GM10266 (cell line): ENCODE measurements around the gene TRAF3IP1.

Source experiments
- DNase-seq: peaks from one replicate; pipeline ENCODE4 v3.0.0; 2012; ENCODE audit errors: extremely low spot score
- TF ChIP-seq, protein P1 (sequence below): IDR thresholded peaks from 2 replicates; pipeline ENCODE4 v1.5.1; 2012; ENCODE audit warnings: mild to moderate bottlenecking, low read depth; ENCODE audit not compliant: control insufficient read depth, insufficient read depth; ENCODE audit errors: missing control alignments

The TRAF3IP1 gene

DNA sequence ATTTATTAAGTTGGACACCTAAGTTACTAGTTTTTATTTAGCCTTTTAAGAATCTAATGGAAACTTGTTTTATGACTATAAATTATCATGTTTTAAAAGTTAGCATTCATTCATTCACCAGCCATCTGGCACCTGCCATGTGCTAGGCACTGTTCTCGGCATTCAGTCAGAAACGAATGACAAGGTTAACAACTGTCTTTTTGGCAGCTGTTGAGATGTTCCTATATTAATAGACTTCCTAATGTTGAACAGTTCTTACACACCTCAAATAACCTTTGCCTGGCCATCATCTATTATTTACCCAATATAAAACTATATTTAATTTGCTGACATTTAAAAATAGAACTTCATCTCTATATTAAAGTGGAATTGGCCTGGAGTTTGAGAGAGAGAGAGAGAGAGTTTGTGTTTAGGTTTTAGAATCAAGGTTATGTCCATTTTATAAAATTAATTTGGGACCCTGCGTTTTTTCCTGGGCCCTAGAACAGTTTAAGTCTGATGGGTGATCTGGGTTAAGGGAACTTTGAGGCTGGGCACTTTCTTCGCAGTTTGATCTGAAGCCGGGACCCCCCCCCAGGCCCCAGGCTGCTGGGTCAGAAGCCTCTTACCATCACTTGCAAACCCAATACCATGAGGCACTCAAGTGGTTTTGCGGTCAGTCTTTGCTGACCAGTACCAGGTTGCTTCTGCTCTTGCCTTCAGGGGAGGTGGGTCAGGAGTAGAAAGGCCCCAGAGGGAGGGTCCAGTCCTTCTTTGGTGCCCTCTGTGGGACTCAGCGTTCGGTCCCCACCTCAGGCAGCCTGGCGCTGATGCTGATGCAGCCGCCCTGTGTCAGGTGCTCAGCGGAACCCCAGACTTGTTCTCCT, 58.1 kb downstream of the TRAF3IP1 start:
- TF ChIP-seq, protein P1, sequence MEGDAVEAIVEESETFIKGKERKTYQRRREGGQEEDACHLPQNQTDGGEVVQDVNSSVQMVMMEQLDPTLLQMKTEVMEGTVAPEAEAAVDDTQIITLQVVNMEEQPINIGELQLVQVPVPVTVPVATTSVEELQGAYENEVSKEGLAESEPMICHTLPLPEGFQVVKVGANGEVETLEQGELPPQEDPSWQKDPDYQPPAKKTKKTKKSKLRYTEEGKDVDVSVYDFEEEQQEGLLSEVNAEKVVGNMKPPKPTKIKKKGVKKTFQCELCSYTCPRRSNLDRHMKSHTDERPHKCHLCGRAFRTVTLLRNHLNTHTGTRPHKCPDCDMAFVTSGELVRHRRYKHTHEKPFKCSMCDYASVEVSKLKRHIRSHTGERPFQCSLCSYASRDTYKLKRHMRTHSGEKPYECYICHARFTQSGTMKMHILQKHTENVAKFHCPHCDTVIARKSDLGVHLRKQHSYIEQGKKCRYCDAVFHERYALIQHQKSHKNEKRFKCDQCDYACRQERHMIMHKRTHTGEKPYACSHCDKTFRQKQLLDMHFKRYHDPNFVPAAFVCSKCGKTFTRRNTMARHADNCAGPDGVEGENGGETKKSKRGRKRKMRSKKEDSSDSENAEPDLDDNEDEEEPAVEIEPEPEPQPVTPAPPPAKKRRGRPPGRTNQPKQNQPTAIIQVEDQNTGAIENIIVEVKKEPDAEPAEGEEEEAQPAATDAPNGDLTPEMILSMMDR: no peak
- DNase-seq: no peak

DNA sequence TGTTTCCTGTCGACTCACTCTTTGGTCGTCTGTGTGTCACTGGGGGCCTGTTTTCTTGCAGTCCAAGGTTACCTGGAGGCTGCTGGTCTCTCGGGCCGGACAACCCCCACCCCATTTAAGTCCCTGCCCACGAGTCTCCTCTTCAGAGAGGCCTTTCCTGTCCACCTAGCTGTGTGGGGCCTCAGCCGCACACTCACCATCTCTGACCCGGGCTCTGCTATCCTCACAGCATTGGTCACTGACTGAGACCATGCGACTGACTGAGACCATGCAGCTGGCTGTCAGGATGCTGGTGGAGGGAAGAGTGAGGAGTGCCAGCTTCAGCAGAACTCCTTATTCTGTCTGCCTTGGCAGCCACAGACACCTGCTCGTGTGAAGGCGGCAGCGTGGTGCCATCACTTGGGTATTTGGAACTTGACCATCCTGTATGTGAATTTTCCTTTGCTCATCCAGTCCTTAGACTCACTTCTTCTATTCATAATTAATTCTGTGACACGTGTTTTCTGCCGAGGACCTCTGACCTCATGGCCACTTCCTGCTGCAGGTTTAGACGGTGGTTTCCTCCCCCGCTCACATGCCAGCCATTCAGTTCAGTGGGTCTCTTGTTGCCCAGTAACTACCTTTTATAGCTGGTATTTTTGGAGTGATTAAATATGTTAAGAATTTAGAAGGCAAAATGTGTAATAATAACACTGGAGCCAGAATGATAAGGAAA, 58.9 kb downstream of the TRAF3IP1 start:
- DNase-seq: no peak
- TF ChIP-seq, protein P1: no peak

DNA sequence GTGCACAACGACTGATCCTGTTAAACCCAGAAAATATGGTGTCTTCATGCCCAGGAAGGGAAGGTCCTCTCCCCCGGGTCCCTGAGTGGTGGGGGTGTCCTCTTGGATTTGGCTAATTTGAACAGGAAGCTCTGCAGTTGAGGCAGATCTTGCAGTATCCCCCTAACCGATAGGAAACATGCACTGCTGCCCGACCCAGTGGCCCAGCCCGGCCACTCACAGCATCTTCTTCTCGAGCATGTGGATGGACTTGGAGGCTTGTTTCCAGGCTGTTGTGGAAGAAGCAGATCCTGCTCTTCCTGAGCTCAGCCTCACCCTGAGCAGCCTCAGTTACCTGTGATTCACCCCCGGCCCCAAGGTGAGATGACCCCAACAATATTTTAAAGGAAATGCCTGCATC, 60.0 kb downstream of the TRAF3IP1 start:
- DNase-seq: no peak
- TF ChIP-seq, protein P1: no peak

DNA sequence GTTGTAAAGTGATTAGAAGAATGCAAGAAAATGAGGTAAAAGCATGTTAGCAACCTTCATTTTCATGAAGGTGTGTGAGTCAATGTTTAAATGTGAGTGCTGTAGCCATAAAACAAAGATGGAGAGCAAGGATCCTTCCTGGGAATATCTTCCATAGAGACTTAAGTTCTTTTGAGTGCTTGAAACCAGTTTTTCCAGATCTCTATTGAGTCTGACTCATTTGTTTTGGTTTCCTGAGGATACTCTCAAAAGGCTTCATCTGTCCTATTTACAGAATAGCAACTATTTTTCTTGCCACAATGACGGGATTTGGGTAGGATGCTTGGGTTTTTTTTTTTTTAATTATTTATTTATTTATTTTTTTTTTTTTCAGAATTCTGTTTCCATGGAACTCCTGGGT, 60.5 kb downstream of the TRAF3IP1 start:
- DNase-seq: no peak
- TF ChIP-seq, protein P1: no peak

DNA sequence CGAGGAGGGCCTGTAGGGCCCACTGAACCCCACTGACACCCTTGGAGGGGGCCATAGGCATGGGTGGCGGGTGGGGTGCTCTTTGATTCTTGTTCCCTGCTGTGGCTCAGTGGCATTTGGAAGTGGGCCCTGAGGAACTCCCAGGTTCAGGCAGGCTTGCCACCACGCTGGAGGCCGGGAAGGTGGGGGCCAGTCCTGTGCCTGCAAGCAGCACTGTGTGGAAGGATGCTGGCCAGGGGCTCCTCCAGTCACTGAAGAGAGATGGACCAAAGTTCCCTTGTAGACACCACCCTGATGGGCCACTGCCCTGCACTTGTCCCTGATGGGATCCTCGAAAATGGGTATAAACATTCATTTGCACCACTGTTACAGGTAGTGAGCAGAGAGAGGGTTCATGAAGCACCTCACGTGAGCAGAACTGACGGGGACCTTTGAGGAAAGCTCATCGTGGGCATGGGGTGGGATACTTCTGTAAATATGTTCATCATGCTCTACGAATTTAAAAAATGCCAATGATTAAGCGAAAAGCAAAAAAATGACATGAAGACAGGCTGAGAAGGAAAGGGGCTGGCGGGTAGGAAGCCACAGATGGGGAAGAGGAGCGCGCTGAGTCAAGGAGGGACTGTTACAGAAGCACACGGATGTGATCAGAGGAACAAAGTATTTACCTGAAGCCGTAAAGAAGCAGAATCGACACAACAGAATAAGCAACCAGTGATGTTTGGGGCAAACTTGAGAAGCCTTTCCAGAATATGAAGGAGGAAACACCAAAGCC, 61.2 kb downstream of the TRAF3IP1 start:
- TF ChIP-seq, protein P1: no peak
- DNase-seq: no peak

DNA sequence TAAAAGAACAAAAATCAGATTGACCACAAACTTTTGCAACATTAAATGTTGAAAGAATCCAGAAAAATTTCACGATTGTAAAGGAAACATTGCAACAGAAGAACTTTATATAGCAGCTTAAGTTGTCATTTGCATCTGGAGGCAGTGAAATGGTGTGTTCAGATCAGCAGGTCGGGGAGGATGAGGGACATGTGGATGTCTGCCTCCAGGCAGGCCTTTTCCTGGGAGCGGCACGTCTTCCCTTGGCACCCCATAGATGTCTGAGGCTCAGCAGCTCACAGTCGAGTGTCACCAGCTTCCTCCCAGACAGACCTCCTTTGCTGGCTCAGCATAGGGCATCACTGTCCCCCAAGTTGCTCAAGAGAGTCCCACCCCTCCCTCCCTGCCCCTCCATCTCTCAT, 62.1 kb downstream of the TRAF3IP1 start:
- TF ChIP-seq, protein P1: no peak

More for the DNA sequence above, 62.1 kb downstream of the TRAF3IP1 start:
- DNase-seq: no peak
